ENCODE results near the gene KCNN3.

The KCNN3 gene

DNA sequence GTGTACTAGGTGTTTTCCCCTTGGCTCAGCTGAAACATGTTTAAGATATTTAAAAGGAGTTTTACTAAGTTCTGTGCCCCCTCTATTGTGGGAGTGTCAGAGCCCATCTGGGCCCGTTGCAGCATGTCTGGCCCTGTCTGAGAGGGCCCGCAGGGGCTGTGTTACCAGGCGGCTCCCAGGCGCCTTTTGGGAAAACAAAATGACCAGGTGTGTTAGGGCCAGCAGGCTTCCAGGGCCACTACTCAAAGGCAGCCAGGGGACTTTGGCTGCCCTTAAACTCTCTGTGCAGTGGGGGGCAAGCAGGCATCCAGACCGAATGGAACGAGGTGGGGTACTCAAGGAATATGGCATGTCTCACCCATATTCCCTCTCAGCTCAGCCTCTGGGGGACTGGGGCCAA lies 111.7 kb downstream of the KCNN3 start:
- DNase-seq (ENCODE audit: extremely low spot score, insufficient read length, low read depth) (no peak), FAIRE-seq (no peak)

DNA sequence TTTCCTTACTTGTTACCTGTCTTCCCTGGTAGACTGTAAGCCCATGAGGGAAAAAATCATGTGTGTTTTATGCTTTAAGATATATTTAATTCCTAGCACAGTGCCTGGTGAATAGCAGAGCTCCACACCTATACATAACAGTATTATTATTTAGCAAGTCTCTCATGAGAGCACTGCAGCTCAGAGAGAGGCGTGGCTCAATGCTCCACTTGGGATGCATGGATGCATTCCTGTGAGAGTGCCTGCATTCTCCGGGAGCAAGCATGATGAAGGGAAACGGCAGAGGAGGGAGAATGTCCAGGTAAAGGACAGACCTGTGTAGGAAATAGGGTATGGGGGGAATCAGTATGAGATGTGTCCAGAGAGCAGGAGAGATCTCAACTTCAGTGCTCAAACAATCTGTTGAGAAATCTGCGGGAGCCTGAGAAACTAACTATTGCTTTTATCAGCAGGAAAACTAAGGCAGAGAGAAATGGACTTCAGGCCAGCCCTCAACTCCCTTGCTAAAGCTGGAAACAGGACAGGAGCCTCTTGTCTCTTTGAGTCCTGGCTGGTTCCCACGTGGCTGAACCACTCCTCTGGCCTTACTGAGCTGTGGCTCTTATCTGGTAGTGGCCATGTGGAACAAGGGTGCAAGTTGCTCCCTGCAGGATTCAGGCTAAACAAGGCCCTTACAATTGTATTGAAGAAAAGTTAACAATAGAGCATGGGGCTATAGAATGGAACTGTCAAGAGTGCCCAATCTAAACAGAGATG lies 113.1 kb downstream of the KCNN3 start:
- DNase-seq (ENCODE audit: extremely low spot score, insufficient read length, low read depth) (no peak), FAIRE-seq (no peak)

DNA sequence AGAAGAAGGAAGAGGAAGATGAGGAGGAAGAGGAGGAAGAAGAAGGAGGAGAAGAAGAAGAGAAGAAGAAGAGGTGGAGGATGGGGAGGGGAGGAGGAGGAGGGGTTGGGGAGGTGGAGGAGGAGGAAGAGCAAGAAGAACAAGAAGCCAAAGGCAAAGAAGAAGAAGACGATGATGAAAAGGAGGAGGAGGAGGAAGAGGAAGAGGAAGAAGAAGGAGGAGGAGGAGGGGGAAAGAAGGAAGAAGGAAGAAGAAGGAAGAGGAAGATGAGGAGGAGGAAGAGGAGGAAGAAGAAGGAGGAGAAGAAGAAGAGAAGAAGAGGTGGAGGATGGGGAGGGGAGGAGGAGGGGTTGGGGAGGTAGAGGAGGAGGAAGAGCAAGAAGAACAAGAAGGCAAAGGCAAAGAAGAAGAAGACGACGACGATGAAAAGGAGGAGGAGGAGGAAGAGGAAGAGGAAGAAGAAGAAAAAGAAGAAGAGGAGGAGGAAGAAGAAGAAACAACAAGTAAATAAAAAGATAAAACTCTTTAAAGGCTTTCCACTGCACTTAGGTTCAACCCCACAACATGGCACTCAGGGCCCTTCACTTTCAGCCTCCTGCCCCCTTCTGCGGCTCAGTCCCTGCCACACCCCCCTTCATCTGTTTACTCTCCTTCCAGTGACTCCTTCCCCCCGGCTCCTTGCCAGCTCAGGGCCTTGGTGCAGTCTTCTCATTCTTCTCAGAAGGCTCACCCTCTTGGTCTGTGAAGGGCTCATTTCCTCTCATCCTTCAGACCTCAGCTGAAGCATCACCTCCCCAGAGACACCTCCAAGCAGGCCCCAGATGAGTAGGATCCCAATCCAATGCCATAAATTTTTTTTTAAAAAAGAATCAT lies 114.0 kb downstream of the KCNN3 start:
- DNase-seq (ENCODE audit: extremely low spot score, insufficient read length, low read depth): no peak

DNA sequence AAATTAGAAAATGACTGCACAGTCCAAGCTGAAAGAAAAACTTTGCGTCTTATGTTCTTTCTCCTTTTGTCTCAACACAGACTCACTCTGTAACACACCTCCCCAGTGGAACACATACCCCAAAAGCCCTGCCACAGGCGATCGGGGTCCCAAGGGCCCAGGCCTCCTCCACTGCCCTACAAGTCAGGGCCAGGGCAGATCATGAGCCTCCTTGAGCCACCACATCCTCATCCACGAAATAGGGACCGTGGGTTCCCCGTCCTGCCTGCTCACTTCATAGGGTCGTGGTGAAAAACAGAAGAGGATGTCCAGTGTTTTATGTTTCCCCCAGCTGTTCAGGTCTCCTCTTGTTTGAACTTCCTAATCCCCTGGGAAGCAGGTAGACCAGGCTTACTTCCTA lies 116.7 kb downstream of the KCNN3 start:
- FAIRE-seq (no peak), DNase-seq (ENCODE audit: extremely low spot score, insufficient read length, low read depth) (no peak)

More for the DNA sequence above, 114.0 kb downstream of the KCNN3 start:
- no peak for FAIRE-seq

DNA sequence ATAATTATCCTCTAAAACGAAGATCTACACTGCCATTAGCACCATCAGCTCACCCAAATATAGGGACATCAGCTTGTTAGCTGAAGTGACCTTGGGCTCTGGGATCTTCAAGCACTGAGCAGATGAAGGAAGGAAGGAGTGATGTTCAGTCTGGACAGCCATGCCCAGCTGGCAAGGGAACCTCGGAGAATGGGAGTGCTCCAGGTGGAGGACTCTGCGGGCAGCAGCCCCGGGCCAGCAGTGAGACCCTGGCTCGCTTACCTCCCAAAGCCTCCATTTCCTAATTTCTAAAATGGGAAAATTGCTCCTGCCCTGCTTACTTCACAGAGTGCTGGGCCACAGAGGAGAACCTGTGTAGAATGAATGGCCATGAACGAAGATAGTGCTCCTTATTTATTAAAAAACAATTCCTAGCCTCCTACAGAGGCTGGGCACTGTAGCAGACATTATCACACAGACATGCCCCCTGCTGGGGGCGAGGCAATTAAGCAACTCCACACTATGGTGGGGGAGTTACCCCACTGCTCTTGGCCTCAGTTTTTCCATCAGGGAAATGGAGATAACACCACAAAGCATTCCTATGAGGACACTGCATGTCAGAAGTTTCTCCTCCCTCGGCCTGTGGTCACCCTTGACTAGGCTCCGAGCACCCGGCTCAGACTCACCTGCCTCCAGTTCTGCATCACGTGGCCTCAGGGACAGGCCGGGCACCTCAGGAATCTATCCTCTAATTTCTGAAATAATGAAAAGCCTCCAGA lies 117.6 kb downstream of the KCNN3 start:
- DNase-seq (ENCODE audit: extremely low spot score, insufficient read length, low read depth): no peak
- FAIRE-seq: no peak

DNA sequence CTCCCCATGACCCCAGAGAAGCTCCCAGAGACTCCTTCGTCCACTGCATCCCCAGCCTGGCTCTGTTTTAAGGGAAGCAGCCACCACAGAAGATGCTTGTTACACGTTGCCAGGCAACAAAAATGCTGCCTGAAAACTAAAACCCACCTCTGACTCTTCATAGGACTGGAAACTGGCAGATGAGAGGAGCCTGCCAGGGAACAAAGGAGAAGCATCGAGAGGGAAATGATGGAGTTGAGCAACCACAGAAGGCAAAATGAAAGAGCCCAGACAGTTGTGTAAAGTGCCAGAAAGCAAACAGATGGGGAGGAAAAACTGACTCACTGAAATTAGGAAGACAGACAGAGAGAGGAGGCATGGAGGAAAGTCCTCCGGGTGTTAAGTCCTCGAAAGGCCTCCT lies 118.4 kb downstream of the KCNN3 start:
- DNase-seq (ENCODE audit: extremely low spot score, insufficient read length, low read depth) (no peak), FAIRE-seq (no peak)

DNA sequence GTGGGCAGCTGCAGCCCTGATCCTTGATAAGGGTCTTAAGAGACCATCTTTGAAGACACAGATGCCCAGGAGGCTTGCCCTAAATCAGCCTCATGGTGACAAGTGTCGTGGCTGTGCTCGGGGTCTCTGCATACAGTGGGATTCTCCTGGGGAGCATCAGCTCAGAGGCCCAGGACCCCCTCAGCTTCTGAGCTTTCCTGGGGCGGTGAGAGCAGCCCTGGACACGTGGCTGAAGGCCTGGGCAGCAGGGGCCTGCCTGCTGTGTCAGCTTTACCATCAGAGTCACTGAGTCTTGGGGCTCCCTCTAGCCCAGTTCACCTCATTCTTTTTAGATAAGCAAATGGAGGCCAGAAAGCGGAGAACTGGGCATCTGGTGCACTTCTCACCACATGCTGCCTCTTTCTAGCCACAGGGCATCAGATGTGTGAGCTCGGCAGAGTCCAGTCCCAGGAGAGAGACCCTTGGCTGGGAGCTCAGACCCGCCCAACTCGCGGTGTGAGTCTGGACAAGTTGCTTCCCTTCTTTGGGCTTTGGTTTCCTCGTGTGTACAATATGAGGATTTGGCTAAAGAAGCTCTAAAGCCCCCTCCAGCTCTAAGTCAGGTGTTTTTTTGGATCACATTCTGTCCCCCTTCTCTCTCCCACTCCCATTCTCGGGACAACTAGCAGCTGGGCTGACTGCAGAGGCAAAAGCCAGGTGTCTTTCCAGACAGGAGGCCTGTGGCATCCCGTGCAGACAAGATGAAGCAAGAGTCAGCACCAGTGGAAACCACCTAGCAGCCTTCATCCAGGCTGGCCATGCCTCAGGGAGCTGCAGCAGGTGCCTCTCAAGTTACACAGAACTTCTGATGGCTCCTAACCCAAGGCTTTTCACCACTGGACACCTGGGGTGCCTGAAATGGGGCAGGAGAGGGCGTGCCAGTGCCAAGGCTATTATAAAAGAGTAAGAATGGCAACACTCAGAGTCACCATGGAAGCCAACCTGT lies 119.1 kb downstream of the KCNN3 start:
- FAIRE-seq (no peak), DNase-seq (ENCODE audit: extremely low spot score, insufficient read length, low read depth) (no peak)

DNA sequence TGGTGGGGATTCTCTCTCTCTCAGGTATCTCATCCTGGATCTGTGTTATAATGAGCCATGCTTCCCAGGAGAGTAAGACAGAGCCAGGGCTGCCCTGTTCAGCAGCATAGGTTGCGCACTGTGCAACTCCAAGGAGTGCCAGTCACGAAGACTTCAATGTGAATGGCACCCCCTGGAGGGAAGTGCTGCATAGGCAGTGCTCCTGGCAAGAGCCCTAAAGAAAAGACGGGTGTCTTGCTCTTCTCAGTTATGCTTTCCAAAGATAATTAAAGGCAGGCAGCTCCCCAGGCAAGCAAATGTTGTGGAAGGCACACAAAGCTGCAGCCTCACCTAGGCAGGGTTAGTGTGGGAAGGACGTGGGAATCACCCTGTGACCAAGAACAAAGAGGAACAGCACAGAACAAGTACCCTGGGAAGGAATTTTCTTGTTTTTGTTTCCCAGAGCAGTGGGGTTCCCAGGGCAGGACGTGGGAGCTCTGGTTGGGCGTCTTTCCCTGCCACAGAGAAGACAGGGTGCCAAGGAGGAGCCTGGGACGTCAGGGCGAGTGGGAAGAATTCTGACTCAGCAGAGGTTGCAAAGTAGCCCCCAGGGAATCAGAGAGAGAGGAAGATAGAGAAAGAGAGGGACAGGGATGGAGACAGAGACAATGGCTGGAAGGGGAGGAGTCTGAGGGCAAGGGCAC lies 120.9 kb downstream of the KCNN3 start:
- FAIRE-seq (peak; percentile 80), DNase-seq (ENCODE audit: extremely low spot score, insufficient read length, low read depth) (no peak)

DNA sequence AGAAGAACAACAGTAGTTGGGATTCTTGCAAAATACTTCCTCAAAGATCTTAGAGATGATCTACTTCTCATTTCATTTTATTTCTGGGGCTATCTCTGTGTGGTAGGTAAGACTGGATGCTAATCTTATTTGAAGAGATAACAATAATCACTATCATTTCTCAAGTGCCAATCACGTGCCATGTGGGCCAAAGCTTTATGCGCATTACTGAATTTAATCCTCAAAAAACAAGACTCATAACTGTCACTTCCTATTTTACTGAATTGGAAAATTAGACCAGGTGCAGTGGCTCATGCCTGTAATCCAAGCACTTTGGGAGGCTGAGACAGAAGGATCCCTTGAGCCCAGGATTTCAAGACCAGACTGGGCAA lies 121.7 kb downstream of the KCNN3 start:
- no peak for DNase-seq (ENCODE audit: extremely low spot score, insufficient read length, low read depth)
- FAIRE-seq: no peak

DNA sequence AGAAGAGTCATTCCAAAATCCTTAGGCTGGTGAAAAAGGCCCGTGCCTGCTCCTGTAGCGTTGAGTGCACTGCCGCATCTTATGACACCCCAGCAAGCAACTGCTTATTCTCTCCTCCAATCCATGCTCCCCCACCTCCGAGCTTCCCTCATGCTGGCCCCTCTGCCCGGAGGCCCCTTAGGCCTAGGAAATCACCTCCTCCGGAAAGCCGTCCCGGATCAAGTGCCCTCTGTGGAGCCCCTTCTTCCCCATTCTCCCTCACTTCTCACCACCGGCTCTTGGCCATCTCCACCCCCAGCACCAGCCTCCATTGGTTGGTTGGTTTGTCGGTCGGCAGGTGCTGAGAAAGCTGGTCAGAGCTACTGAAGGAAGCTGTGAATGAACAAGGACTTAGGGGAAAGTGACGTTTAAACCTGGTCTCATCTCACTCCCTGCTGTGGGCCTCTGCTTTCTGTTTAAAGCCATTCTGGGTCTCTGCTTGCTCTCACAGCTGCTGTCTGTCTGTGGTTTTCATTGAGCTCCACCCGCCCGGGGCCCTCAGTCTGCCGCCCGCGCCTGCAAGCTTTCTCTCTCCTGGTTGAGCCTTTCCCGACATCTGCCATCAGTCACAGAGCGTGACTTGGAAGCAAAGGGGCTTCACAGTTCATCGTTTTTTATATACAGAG lies 122.2 kb downstream of the KCNN3 start:
- DNase-seq (ENCODE audit: extremely low spot score, insufficient read length, low read depth) (peak; percentile 51), FAIRE-seq (peak; percentile 91)

DNA sequence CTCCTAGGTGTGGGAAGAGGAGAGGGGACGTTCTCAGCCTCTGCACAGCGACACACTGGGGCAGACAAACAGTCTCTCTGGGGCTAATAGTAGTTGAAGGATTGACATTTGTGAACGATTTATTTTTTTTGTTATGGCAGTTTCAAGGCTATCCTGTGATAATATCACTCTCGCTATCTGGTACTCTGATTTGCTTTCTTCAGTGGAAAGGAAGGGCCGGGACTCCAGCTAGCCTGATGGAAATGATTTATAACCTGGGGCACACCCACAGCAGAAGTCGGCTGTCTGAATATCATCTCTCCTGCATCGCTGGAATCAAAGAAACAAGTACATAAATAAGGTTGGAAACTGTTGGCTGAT lies 122.7 kb downstream of the KCNN3 start:
- DNase-seq (ENCODE audit: extremely low spot score, insufficient read length, low read depth): no peak
- no peak for FAIRE-seq

DNA sequence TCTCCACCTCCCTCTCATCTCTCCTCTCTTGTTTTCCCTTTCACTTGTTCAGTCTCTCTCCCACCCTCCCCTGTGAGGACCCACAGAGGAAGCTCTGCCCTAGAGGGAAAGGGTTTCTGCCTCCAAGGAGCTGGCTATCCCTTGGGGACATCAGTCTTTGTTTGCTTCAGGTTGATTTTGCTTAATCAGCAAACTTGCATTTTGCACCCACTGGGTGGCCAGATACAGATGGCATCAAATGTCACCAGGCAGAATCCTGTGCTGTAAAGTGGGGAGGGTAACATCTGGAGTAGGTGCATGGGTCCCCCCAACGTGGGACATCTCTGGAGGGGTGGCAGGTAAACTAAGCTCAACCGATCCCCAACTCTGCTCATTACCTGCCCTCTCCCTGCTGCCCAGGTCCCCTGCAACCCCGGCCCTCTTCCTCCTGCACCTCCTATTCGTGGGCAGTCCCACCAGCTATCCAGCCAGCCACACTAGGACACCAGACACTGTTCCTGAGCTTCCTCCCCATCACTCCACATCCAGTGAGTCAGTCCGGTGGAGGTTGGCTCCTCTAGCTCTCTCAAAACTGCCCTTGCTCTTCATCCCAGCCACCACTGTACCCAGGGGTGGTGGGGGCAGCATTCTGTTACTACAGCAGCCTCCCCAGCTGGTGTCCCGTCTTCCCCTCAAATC lies 123.3 kb downstream of the KCNN3 start:
- DNase-seq (ENCODE audit: extremely low spot score, insufficient read length, low read depth): no peak
- FAIRE-seq: no peak

DNA sequence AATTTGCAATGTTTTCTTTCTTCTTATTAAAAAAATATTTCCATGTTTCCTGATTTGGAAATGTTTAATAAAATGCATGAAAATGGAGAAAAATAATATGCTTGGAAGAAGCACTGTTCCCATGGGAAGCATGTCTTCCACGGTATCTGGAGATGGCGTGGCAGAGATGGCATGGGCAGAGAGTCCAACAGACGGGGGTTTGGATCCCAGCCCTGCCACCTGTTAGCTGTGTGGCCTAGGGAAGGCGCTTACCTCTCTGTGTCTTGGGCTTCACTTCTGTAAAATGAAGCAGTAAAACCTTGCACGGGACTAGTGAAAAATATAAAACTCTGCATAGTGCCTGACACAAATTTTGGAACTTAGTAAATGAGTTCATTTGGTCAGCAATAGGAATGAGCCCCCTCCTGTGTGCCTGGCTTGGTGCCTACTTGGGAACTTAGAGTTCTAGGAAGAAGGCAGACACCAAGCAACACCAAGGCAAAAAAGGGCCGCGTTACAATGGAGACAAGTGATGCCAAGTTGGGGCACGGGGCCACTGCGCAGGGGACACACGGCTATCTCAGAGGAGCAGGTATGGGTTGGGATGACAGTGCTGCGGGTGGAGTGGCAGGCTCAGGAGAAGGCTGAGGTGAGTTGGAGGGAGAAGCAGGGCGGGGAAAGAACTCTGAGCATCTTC lies 124.2 kb downstream of the KCNN3 start:
- no peak for DNase-seq (ENCODE audit: extremely low spot score, insufficient read length, low read depth)
- no peak for FAIRE-seq

DNA sequence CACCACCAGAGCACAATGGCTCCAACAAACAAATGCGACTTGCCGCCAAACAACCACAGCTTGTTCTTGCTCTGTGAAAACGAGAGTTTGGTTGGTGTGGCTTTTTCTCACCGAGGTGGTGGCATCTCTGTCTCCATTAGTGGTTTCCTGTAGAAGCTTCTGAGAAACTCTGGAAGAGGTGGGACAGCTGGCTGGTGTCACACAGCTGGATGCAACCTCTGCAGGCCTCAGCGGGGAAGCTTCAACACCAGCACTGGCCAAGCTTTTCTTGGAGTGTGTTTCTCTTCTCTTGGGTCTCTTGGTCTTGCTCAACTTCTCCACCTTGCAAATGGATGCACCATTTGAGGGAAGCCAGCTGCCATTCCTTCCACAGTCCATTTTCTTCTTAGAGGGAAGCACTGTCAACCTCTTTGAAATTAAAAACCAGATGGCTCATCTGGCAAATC lies 124.8 kb downstream of the KCNN3 start:
- FAIRE-seq (peak; percentile 24), DNase-seq (ENCODE audit: extremely low spot score, insufficient read length, low read depth) (no peak)

DNA sequence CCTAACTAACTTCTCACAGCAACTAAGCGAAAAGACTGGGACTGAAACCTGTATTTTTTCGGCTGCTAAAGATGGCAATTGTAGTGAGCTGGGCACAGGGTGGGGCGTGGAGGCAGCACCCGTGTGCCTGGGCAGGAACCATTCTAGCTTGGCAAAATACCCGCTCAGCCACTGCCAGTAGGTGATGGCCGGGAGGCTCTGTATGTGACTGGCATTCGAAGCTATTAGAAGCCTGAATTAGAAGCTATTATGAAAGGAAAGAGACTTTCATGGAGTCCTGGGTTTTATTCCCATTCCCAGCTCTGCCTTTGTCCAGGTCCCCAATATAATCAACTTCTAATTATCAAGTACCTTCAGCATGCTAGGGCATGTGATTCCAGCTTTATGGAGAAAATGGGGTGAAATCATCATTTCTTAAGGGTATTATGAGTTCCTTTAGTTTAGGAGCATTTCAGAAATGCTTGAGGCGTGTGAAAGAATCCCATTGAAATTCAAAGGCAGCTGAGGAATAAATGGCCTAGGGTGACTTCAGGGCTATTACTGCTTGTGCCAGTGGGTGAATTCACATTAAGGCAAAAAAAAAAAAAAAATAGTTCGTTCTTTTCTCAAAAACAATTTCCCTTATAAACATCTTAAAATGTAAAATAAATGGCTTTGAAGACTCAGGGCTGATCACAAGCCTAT lies 125.6 kb downstream of the KCNN3 start:
- FAIRE-seq (no peak), DNase-seq (ENCODE audit: extremely low spot score, insufficient read length, low read depth) (no peak)

DNA sequence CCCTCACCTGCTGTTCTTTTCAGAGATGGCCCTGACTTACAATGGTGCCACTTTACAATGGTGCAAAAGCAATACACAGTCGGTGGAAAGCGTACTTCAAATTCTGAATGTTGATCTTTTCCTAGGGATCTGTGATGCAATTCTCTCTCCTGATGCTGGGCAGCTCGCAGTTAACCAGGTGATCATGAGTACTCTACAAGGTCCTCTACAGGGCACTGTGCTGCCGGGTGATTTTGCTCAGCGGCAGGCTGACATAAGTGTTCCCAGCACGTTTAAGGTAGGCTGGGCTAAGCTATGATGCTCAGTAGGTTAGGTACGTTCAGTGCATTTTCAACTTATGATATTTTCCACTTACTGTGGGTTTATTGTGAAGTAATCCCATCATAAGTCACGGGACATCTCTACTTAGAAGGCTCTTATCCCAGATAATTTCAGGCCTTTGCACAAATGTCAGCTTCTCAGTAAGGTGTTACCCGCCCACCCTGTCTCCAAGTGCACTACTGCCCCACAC lies 126.5 kb downstream of the KCNN3 start:
- FAIRE-seq (no peak), DNase-seq (ENCODE audit: extremely low spot score, insufficient read length, low read depth) (no peak)

DNA sequence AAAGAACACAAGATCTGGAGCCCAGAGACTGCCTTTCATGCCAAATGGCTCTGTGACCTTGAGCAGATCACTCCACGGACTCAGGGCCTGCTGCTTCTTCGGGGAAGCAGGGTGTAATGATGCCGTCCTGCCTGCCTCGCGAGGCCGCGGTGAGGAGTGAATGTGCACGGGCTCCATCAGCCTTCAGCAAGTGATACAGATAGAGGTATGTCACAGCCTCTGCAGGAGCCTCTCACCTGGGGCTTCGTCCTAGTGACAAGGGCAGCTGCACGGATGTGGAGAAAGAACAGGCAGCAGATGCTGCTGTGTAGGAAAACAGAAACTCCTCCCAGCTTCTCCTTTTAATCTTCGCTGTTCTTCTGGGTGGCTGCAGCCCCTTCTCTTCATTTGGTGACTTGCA lies 127.5 kb downstream of the KCNN3 start:
- no peak for FAIRE-seq

More for the DNA sequence above, 127.5 kb downstream of the KCNN3 start:
- DNase-seq (ENCODE audit: extremely low spot score, insufficient read length, low read depth): no peak

Measured in GM18507 (cell line).